GM12878 (cell line): ENCODE measurements around the gene ENPP7. TPM values are rescaled to one million over a fixed set of nuclear protein-coding genes. Genes with fewer than 3 reads are reported as not detected.

Experiments used
- ATAC-seq: fragments of 200-7000 bp; cut with Tn5 transposase; 3 replicates; pipeline ENCODE4 v1.9.1; 2020; ENCODE audit warnings: mild to moderate bottlenecking, moderate library complexity
- BruUV-seq: library from RNA; stranded (reverse); fragments of 400-500 nt; replicated peaks from 2 replicates; lab custom pipeline; 2021; lab: Mats Ljungman, UMichigan
- CTCF ChIA-PET: fragments of 300-600 bp; sonication (Branson Sonifier 250); formaldehyde crosslinking; extraction: SDS; loops from one replicate; lab custom pipeline; 2021; ENCODE audit warnings: inconsistent platforms; lab: Yijun Ruan, JAX
- POLR2A ChIA-PET: fragments of 350-600 bp; formaldehyde crosslinking; extraction: SDS; loops from one replicate; lab custom pipeline; 2021; ENCODE audit warnings: inconsistent platforms; lab: Charles Lee
- RAD21 ChIA-PET: fragments of 300-600 bp; sonication (Branson Sonifier 250); formaldehyde crosslinking; loops from one replicate; lab custom pipeline; 2023; ENCODE audit warnings: antibody characterized with exemption; ENCODE audit not compliant: unreplicated experiment; lab: Charles Lee
- SMC1A ChIA-PET: fragments of 300-600 bp; sonication (Branson Sonifier 250); formaldehyde crosslinking; loops from one replicate; lab custom pipeline; 2023; ENCODE audit not compliant: unreplicated experiment, uncharacterized antibody; lab: Charles Lee
- DNase-seq: peaks from one replicate; pipeline ENCODE4 v3.0.0-alpha.2; 2011; ENCODE audit warnings: low read depth, low spot score
- FAIRE-seq: peaks from 3 replicates; lab custom pipeline; 2011; peaks lifted over from hg19 to GRCh38; lab: Jason Lieb, UNC
- H2AFZ ChIP-seq: 2 replicates; pipeline ENCODE4 v1.6.0; 2011; ENCODE audit warnings: low read depth, low read length, control low read depth; ENCODE audit not compliant: control insufficient read depth
- H3K27ac ChIP-seq: 2 replicates; pipeline ENCODE4 v1.5.1; 2011; ENCODE audit warnings: control low read depth; ENCODE audit not compliant: control insufficient read depth, insufficient read depth
- H3K27me3 ChIP-seq, 2 experiments: replicated peaks in 1 of 2; 2 replicates each; pipeline versions ENCODE4 v1.6.0 to v1.6.1; 2011; ENCODE audit warnings: low read length in 1 of 2; ENCODE audit not compliant: control insufficient read depth in 2 of 2, insufficient read depth in 2 of 2
- H3K36me3 ChIP-seq, 2 experiments: 2 replicates each; pipeline ENCODE4 v1.5.1; 2011; ENCODE audit warnings: low read length in 1 of 2; ENCODE audit not compliant: control insufficient read depth in 2 of 2, insufficient read depth in 2 of 2
- H3K4me1 ChIP-seq: 2 replicates; pipeline ENCODE4 v1.6.1; 2011; ENCODE audit warnings: mild to moderate bottlenecking, low read length, moderate library complexity, mixed read lengths; ENCODE audit not compliant: control insufficient read depth, insufficient read depth
- H3K4me2 ChIP-seq: 2 replicates; pipeline ENCODE4 v1.6.0; 2011; ENCODE audit warnings: control low read depth; ENCODE audit not compliant: control insufficient read depth, insufficient read depth
- H3K4me3 ChIP-seq: fragments of 200-600 bp; sonication (generic); 2 replicates; pipeline ENCODE4 v1.5.1; 2016
- H3K79me2 ChIP-seq: 2 replicates; pipeline ENCODE4 v1.6.0; 2011; ENCODE audit warnings: low read length; ENCODE audit not compliant: control insufficient read depth, insufficient read depth
- H3K9ac ChIP-seq: 2 replicates; pipeline ENCODE4 v1.8.0; 2011; ENCODE audit warnings: low read length, control low read depth, mixed read lengths; ENCODE audit not compliant: control insufficient read depth, insufficient read depth
- H3K9me3 ChIP-seq: replicated peaks from 3 replicates; pipeline ENCODE4 v1.5.1; 2011; ENCODE audit warnings: mild to moderate bottlenecking, low read length; ENCODE audit not compliant: control insufficient read depth, insufficient read depth
- H4K20me1 ChIP-seq: 2 replicates; pipeline ENCODE4 v1.6.0; 2011; ENCODE audit not compliant: control insufficient read depth, insufficient read depth
- BACH1 ChIP-seq: fragments of 450-650 bp; IDR thresholded peaks from 2 replicates; pipeline ENCODE4 v1.6.1; 2017; ENCODE audit warnings: mild to moderate bottlenecking, borderline replicate concordance
- CREM ChIP-seq: IDR thresholded peaks from 2 replicates; pipeline ENCODE4 v1.6.1; 2014; ENCODE audit warnings: antibody characterized with exemption, low read depth
- NBN ChIP-seq: fragments of 450-650 bp; IDR thresholded peaks from 2 replicates; pipeline ENCODE4 v1.6.1; 2016
- WRNIP1 ChIP-seq: IDR thresholded peaks from 2 replicates; pipeline ENCODE4 v1.6.1; 2011; ENCODE audit warnings: low read depth, low read length, improper control_type of control experiment, borderline replicate concordance
- ZSCAN29 ChIP-seq: fragments of 450-650 bp; IDR thresholded peaks from 2 replicates; pipeline ENCODE4 v1.6.1; 2017; ENCODE audit warnings: mild to moderate bottlenecking, moderate library complexity
- whole genome bisulfite sequencing: methylation state at CpG from one replicate; pipeline ENCODE4 v1.1.6; 2016; ENCODE audit warnings: low lambda C conversion rate; ENCODE audit not compliant: insufficient replicate concordance, insufficient coverage; ENCODE audit errors: missing lambda C conversion rate; 5-methylcytosine and 5-hydroxymethylcytosine counted together
- in situ Hi-C: fragments of 300-500 bp; cut with MboI; formaldehyde crosslinking; loops from 9 replicates; pipeline ENCODE4 v1.14.3; 2018; ENCODE audit warnings: mixed read lengths
- intact Hi-C: fragments of 100-400 bp; cut with micrococcal nuclease; formaldehyde crosslinking; loops from one replicate; pipeline ENCODE4 v1.14.2; 2022; ENCODE audit not compliant: unreplicated experiment
- polyA plus RNA-seq, 11 experiments: library from polyadenylated mRNA; depleted of rRNA in 4 of 11; unstranded in 6 of 11; stranded (reverse) in 5 of 11; fragments of >200 nt; fragmentation: Nextera tagmentation in 4 of 11; fragmentation: Illumina TruSeq in 1 of 11; extraction: Ambion mirVana in 4 of 11; extraction: Trizol in 1 of 11; gene quantifications; 1 replicate in 1 of 11; 2 replicates in 10 of 11; pipeline versions ENCODE4 v1.2.1 to v1.2.3, GENCODE V29; 2011 to 2016; ENCODE audit warnings: inconsistent platforms in 2 of 11, missing spikeins in 2 of 11, low read depth in 1 of 11
- total RNA-seq, 4 experiments: library from RNA; depleted of rRNA in 3 of 4; stranded (reverse); fragments of >200 nt in 3 of 4; fragmentation: Illumina TruSeq in 1 of 4; extraction: Trizol in 1 of 4; gene quantifications; 2 replicates each; pipeline versions ENCODE4 v1.2.1 to v1.2.3, GENCODE V29; 2013 to 2021
- TF ChIP-seq, protein P1 (sequence below): IDR thresholded peaks from 2 replicates; pipeline ENCODE4 v1.6.1; 2011; ENCODE audit warnings: mild to moderate bottlenecking, low read depth, low read length, moderate library complexity; ENCODE audit not compliant: insufficient replicate concordance
- TF ChIP-seq, protein P2 (sequence below): IDR thresholded peaks from 2 replicates; pipeline ENCODE4 v1.6.1; 2011; ENCODE audit warnings: borderline replicate concordance, low read depth, mild to moderate bottlenecking, moderate library complexity, low read length; ENCODE audit not compliant: insufficient read depth, poor library complexity, severe bottlenecking
- TF ChIP-seq, protein P3 (sequence below), 3 experiments: IDR thresholded peaks in 2 of 3; conservative IDR thresholded peaks in 1 of 3; 2 replicates each; pipeline ENCODE4 v1.5.1; 2011; ENCODE audit warnings: low read depth in 3 of 3, low read length in 3 of 3, mild to moderate bottlenecking in 3 of 3, control low read depth in 2 of 3, moderate library complexity in 2 of 3, inconsistent platforms in 1 of 3, mixed read lengths in 1 of 3; ENCODE audit not compliant: control insufficient read depth in 2 of 3, insufficient read depth in 1 of 3; ENCODE audit errors: extremely low read depth in 1 of 3

ENPP7 gene
- total and polyA plus RNA-seq, 10 of the 15 experiments (the other 5 are each of a cell fraction or from before 2014, with no cell fraction given): 0.04 to 0.41 (median 0.18) TPM; not detected in 1

DNA sequence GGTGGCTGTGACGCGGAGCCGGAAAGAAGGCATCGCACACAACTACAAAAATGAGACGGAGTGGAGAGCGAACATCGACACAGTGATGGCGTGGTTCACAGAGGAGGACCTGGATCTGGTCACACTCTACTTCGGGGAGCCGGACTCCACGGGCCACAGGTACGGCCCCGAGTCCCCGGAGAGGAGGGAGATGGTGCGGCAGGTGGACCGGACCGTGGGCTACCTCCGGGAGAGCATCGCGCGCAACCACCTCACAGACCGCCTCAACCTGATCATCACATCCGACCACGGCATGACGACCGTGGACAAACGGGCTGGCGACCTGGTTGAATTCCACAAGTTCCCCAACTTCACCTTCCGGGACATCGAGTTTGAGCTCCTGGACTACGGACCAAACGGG lies 4.4 kb downstream of the ENPP7 start:
- 87% methylated on average over 32 of the region's 32 CpGs for WGBS
- Histone ChIP-seq H3K4me2 (no peak overlapping the region), H4K20me1 (no peaks in the 10 kb centered on the region), H2AFZ (no peak overlapping the region), H3K9ac (no peak overlapping the region), H3K27me3 (peaks cover 0 to under 1% of the 10 kb centered on the region in 2 experiments; a peak in 1 of 4 replicates), H3K9me3 (no peaks in the 10 kb centered on the region), H3K27ac (no peak overlapping the region), H3K36me3 (no peaks in the 10 kb centered on the region), H3K4me1 (peaks cover 6% of the 10 kb centered on the region), H3K79me2 (peaks cover 7% of the 10 kb centered on the region), H3K4me3 (no peak overlapping the region)
- RAD21 ChIA-PET: no interaction called here
- SMC1A ChIA-PET: no interaction called here
- DNase-seq: no peak
- no TSS peak for BruUV-seq
- no peak for TF ChIP-seq CREM
- TF ChIP-seq ZSCAN29: no peak
- TF ChIP-seq, protein P1, sequence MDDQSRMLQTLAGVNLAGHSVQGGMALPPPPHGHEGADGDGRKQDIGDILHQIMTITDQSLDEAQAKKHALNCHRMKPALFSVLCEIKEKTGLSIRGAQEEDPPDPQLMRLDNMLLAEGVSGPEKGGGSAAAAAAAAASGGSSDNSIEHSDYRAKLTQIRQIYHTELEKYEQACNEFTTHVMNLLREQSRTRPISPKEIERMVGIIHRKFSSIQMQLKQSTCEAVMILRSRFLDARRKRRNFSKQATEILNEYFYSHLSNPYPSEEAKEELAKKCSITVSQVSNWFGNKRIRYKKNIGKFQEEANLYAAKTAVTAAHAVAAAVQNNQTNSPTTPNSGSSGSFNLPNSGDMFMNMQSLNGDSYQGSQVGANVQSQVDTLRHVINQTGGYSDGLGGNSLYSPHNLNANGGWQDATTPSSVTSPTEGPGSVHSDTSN: peak; percentile 10
- ATAC-seq: no peak
- intact Hi-C loops (no loop called here), in situ Hi-C loops (no loop called here)
- no peak for FAIRE-seq
- CTCF ChIA-PET: interaction anchor here (1.0 kb wide), 1 partner anchor 10 kb away, joined by 3 read pairs; no protein-coding TSS in a partner anchor
- POLR2A ChIA-PET: no interaction called here

DNA sequence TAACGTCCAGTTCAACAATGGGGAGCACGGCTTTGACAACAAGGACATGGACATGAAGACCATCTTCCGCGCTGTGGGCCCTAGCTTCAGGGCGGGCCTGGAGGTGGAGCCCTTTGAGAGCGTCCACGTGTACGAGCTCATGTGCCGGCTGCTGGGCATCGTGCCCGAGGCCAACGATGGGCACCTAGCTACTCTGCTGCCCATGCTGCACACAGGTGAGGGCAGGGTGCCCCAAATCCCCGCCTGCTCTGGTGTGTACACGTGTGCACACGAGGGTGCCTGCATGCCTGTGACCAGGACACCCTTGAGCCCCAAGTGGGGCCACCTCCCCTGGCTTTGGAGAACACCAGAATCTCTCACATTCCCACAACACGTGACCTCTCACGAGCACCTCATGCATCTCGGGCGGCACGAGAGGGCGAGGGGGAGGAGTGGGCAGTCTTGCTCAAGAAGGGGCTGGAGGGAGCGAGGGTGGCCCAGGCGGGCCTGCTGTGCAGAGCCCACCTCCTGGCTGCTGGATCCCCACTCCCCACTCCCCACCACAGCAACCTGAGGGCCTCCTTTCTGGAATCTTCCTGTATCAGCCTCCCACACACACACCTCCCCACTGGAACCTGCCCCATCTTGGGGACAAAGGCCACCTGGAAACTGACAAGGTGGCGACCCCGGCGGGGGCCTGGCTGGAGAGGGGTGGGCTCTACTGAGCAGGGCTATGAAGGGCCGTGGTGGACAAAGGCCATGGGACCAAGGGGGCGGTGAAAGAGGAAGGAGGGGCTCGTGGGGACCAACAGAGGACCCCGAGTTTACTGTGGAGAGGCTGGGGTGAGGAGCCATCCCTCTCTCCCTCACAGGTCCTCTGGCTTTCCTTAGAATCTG lies 6.5 kb downstream of the ENPP7 start:
- FAIRE-seq (no peak), DNase-seq (no peak), ATAC-seq (no peak)
- Histone ChIP-seq H3K4me1 (peaks cover 6% of the 10 kb centered on the region), H3K36me3 (no peaks in the 10 kb centered on the region), H3K9ac (no peak overlapping the region), H4K20me1 (no peaks in the 10 kb centered on the region), H3K27me3 (peaks cover 0 to 7% of the 10 kb centered on the region in 2 experiments; a peak in 2 of 4 replicates), H3K27ac (no peak overlapping the region), H3K79me2 (peaks cover 6% of the 10 kb centered on the region), H3K4me2 (no peak overlapping the region), H3K4me3 (no peak overlapping the region), H3K9me3 (no peaks in the 10 kb centered on the region), H2AFZ (no peak overlapping the region)
- ChIA-PET SMC1A (no interaction called here), RAD21 (no interaction called here), POLR2A (no interaction called here), CTCF (no interaction called here)
- in situ Hi-C loops (no loop called here), intact Hi-C loops (no loop called here)
- WGBS: 61% methylated on average over 30 of the region's 30 CpGs
- BruUV-seq: no TSS peak
- no peak for TF ChIP-seq BACH1
- no peak for TF ChIP-seq NBN
- TF ChIP-seq, protein P2, sequence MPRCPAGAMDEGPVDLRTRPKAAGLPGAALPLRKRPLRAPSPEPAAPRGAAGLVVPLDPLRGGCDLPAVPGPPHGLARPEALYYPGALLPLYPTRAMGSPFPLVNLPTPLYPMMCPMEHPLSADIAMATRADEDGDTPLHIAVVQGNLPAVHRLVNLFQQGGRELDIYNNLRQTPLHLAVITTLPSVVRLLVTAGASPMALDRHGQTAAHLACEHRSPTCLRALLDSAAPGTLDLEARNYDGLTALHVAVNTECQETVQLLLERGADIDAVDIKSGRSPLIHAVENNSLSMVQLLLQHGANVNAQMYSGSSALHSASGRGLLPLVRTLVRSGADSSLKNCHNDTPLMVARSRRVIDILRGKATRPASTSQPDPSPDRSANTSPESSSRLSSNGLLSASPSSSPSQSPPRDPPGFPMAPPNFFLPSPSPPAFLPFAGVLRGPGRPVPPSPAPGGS: no peak
- TF ChIP-seq ZSCAN29: no peak
- TF ChIP-seq WRNIP1: no peak
- TF ChIP-seq, protein P3, sequence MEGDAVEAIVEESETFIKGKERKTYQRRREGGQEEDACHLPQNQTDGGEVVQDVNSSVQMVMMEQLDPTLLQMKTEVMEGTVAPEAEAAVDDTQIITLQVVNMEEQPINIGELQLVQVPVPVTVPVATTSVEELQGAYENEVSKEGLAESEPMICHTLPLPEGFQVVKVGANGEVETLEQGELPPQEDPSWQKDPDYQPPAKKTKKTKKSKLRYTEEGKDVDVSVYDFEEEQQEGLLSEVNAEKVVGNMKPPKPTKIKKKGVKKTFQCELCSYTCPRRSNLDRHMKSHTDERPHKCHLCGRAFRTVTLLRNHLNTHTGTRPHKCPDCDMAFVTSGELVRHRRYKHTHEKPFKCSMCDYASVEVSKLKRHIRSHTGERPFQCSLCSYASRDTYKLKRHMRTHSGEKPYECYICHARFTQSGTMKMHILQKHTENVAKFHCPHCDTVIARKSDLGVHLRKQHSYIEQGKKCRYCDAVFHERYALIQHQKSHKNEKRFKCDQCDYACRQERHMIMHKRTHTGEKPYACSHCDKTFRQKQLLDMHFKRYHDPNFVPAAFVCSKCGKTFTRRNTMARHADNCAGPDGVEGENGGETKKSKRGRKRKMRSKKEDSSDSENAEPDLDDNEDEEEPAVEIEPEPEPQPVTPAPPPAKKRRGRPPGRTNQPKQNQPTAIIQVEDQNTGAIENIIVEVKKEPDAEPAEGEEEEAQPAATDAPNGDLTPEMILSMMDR (IDR thresholded peaks at IDR 0.05 in 2 of 3, conservative IDR thresholded peaks at IDR 0.05 in 1 of 3; ENCODE audit: control insufficient read depth in 2 of 3, extremely low read depth in 1 of 3, insufficient read depth in 1 of 3, low read depth in 3 of 3, low read length in 3 of 3): no peak
